Panc1 (cell line): ENCODE results near the gene RUVBL1. TPM values are rescaled to one million over a fixed set of nuclear protein-coding genes. Genes with fewer than 3 reads are reported as not detected.

Experiments used
- ATAC-seq: fragments of 200-7000 bp; cut with Tn5 transposase; 2 replicates; pipeline ENCODE4 v1.9.1; 2020; ENCODE audit warnings: mild to moderate bottlenecking, moderate library complexity
- BruUV-seq: library from RNA; stranded (reverse); fragments of 400-500 nt; replicated peaks from 2 replicates; lab custom pipeline; 2021; lab: Mats Ljungman, UMichigan
- CTCF ChIA-PET: fragments of 300-600 bp; sonication (Branson Sonifier 250); formaldehyde crosslinking; loops from one replicate; lab custom pipeline; 2022; ENCODE audit warnings: antibody characterized with exemption; lab: Charles Lee
- POLR2A ChIA-PET: fragments of 300-600 bp; sonication (Branson Sonifier 250); formaldehyde crosslinking; loops from one replicate; lab custom pipeline; 2022; ENCODE audit warnings: antibody characterized with exemption; lab: Charles Lee
- DNase-seq: peaks from one replicate; pipeline ENCODE4 v3.0.0-alpha.2; 2010; ENCODE audit warnings: low read depth, low spot score
- H3K27ac ChIP-seq: 2 replicates; pipeline ENCODE4 v1.5.1; 2011; ENCODE audit warnings: mild to moderate bottlenecking, low read length, inconsistent platforms
- H3K27me3 ChIP-seq: fragments of 200-500 bp; sonication (Bioruptor generic); 2 replicates; pipeline ENCODE4 v1.6.0; 2014; ENCODE audit warnings: low read length, inconsistent platforms; ENCODE audit not compliant: control insufficient read depth, insufficient read depth
- H3K36me3 ChIP-seq: fragments of 200-500 bp; sonication (Bioruptor generic); 2 replicates; pipeline ENCODE4 v1.5.1; 2014; ENCODE audit warnings: inconsistent platforms, mild to moderate bottlenecking, low read length, moderate library complexity; ENCODE audit not compliant: control insufficient read depth, insufficient read depth
- H3K4me1 ChIP-seq: 2 replicates; pipeline ENCODE4 v1.5.1; 2011; ENCODE audit warnings: inconsistent platforms, mild to moderate bottlenecking, low read length, moderate library complexity; ENCODE audit not compliant: control insufficient read depth, insufficient read depth
- H3K4me3 ChIP-seq, 2 experiments: 2 replicates each; pipeline ENCODE4 v1.5.1; 2011 to 2012; ENCODE audit warnings: low read depth in 2 of 2, low read length in 2 of 2, mild to moderate bottlenecking in 2 of 2, inconsistent platforms in 1 of 2, moderate library complexity in 1 of 2
- H3K9me3 ChIP-seq: fragments of 200-500 bp; sonication (Bioruptor generic); 2 replicates; pipeline ENCODE4 v1.5.1; 2014; ENCODE audit warnings: low read depth, mild to moderate bottlenecking, inconsistent platforms, low read length, moderate library complexity; ENCODE audit not compliant: control insufficient read depth, insufficient read depth
- POLR2AphosphoS5 ChIP-seq: IDR thresholded peaks from 2 replicates; pipeline ENCODE4 v1.6.1; 2012; ENCODE audit warnings: mild to moderate bottlenecking, low read depth, low read length, moderate library complexity
- SIN3A ChIP-seq: IDR thresholded peaks from 2 replicates; pipeline ENCODE4 v1.6.1; 2012; ENCODE audit warnings: low read depth, mild to moderate bottlenecking, low read length, moderate library complexity, borderline replicate concordance; ENCODE audit not compliant: insufficient read depth
- TCF7L2 ChIP-seq: IDR thresholded peaks from 2 replicates; pipeline ENCODE4 v1.6.1; 2011; ENCODE audit warnings: mild to moderate bottlenecking, low read depth, low read length, inconsistent platforms
- in situ Hi-C: cut with HindIII; loops from 2 replicates; pipeline ENCODE4 v1.10.0; 2016; ENCODE audit warnings: low sequenced_read_pairs, low pct_unique_long_range_greater_than_20kb
- intact Hi-C: fragments of 100-400 bp; cut with micrococcal nuclease; formaldehyde crosslinking; loops from one replicate; pipeline ENCODE4 v1.10.0; 2022; ENCODE audit not compliant: unreplicated experiment
- total RNA-seq: library from RNA; stranded (reverse); gene quantifications from one replicate; pipeline ENCODE4 v1.2.1, GENCODE V29; 2021; ENCODE audit not compliant: unreplicated experiment
- TF ChIP-seq, protein P1 (sequence below): fragments of 450-650 bp; IDR thresholded peaks from 2 replicates; pipeline ENCODE4 v1.5.1; 2017; ENCODE audit warnings: mild to moderate bottlenecking
- TF ChIP-seq, protein P2 (sequence below), 2 experiments: IDR thresholded peaks; 2 replicates each; pipeline ENCODE4 v1.6.1; 2011 to 2012; ENCODE audit warnings: low read depth in 2 of 2, control low read depth in 1 of 2, low read length in 1 of 2, mild to moderate bottlenecking in 1 of 2, moderate library complexity in 1 of 2; ENCODE audit not compliant: insufficient read depth in 1 of 2

Gene RUVBL1
- total RNA-seq, 1 experiment from 2014 or later: 122 TPM

DNA sequence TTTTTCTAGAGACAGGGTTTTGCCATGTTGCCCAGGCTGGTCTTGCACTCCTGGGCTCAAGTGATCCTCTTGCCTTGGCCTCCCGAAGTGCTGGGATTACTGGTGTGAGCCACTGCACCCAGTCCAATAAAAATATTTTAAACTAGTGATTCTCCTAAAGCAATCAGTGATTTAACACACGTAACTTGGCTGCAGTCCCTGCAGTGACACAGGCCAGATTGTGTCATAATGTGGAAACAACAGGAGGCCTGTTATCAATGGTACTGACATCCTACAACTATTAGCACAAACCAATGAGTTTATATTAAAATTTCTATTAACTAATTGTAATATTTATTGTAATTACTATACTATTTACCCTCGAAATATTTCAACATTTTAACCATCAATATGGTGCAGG lies 73.0 kb downstream of the RUVBL1 start:
- POLR2A ChIA-PET: no interaction called here
- DNase-seq: no peak
- Histone ChIP-seq H3K4me1 (peaks cover 21% of the 10 kb centered on the region), H3K27me3 (peaks cover 10% of the 10 kb centered on the region), H3K27ac (no peak overlapping the region), H3K4me3 (no peak overlapping the region), H3K9me3 (no peaks in the 10 kb centered on the region), H3K36me3 (peaks cover 18% of the 10 kb centered on the region)
- ATAC-seq: no peak
- CTCF ChIA-PET: no interaction called here
- in situ Hi-C loops: no loop called here
- BruUV-seq: no TSS peak
- TF ChIP-seq SIN3A (no peak), TCF7L2 (no peak), POLR2AphosphoS5 (no peak)
- TF ChIP-seq, protein P1, sequence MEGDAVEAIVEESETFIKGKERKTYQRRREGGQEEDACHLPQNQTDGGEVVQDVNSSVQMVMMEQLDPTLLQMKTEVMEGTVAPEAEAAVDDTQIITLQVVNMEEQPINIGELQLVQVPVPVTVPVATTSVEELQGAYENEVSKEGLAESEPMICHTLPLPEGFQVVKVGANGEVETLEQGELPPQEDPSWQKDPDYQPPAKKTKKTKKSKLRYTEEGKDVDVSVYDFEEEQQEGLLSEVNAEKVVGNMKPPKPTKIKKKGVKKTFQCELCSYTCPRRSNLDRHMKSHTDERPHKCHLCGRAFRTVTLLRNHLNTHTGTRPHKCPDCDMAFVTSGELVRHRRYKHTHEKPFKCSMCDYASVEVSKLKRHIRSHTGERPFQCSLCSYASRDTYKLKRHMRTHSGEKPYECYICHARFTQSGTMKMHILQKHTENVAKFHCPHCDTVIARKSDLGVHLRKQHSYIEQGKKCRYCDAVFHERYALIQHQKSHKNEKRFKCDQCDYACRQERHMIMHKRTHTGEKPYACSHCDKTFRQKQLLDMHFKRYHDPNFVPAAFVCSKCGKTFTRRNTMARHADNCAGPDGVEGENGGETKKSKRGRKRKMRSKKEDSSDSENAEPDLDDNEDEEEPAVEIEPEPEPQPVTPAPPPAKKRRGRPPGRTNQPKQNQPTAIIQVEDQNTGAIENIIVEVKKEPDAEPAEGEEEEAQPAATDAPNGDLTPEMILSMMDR: no peak
- TF ChIP-seq, protein P2, sequence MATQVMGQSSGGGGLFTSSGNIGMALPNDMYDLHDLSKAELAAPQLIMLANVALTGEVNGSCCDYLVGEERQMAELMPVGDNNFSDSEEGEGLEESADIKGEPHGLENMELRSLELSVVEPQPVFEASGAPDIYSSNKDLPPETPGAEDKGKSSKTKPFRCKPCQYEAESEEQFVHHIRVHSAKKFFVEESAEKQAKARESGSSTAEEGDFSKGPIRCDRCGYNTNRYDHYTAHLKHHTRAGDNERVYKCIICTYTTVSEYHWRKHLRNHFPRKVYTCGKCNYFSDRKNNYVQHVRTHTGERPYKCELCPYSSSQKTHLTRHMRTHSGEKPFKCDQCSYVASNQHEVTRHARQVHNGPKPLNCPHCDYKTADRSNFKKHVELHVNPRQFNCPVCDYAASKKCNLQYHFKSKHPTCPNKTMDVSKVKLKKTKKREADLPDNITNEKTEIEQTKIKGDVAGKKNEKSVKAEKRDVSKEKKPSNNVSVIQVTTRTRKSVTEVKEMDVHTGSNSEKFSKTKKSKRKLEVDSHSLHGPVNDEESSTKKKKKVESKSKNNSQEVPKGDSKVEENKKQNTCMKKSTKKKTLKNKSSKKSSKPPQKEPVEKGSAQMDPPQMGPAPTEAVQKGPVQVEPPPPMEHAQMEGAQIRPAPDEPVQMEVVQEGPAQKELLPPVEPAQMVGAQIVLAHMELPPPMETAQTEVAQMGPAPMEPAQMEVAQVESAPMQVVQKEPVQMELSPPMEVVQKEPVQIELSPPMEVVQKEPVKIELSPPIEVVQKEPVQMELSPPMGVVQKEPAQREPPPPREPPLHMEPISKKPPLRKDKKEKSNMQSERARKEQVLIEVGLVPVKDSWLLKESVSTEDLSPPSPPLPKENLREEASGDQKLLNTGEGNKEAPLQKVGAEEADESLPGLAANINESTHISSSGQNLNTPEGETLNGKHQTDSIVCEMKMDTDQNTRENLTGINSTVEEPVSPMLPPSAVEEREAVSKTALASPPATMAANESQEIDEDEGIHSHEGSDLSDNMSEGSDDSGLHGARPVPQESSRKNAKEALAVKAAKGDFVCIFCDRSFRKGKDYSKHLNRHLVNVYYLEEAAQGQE (IDR thresholded peaks at IDR 0.05; ENCODE audit: insufficient read depth in 1 of 2, low read depth in 2 of 2, low read length in 1 of 2): no peak
- intact Hi-C loops: no loop called here

DNA sequence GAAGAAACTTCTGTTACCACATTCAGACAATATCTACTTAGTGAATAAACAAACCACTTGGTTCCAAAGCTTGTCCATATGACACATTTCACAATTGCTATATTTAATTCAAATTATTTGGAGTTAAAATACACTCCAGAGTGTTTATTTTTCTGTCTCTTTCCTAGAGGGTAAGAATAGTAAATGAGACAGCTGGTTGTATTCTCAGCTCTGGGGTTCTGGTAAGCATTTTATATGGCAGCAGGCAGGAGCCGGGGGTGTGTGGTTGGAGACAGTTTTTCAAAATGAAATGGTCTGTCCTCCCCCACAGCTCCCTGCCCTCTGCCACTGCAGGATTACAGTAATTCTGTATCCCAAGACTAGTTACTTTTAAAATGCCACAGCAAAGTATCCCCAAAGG lies 82.3 kb downstream of the RUVBL1 start:
- ATAC-seq: no peak
- POLR2A ChIA-PET: no interaction called here
- no peaks in the 10 kb centered on the region for H3K36me3 ChIP-seq
- no peak for TF ChIP-seq TCF7L2
- TF ChIP-seq SIN3A: no peak
- TF ChIP-seq, protein P2 (IDR thresholded peaks at IDR 0.05; ENCODE audit: insufficient read depth in 1 of 2, low read depth in 2 of 2, low read length in 1 of 2): no peak
- TF ChIP-seq POLR2AphosphoS5: no peak
- TF ChIP-seq, protein P1: no peak
- intact Hi-C loops: no loop called here
- no peak for DNase-seq
- H3K9me3 ChIP-seq: no peaks in the 10 kb centered on the region
- peaks cover 25% of the 10 kb centered on the region for H3K27me3 ChIP-seq
- H3K4me3 ChIP-seq: no peak overlapping the region
- CTCF ChIA-PET: no interaction called here
- no peak overlapping the region for H3K27ac ChIP-seq
- no peaks in the 10 kb centered on the region for H3K4me1 ChIP-seq
- in situ Hi-C loops: no loop called here
- BruUV-seq: no TSS peak
